ENCODE results near the gene TMEM63B.
"Not testable (repeated sequence)": the region's sequence is repeated elsewhere in the genome, so short reads cannot be mapped to it uniquely, and the experiment has no call there.

The TMEM63B gene

DNA sequence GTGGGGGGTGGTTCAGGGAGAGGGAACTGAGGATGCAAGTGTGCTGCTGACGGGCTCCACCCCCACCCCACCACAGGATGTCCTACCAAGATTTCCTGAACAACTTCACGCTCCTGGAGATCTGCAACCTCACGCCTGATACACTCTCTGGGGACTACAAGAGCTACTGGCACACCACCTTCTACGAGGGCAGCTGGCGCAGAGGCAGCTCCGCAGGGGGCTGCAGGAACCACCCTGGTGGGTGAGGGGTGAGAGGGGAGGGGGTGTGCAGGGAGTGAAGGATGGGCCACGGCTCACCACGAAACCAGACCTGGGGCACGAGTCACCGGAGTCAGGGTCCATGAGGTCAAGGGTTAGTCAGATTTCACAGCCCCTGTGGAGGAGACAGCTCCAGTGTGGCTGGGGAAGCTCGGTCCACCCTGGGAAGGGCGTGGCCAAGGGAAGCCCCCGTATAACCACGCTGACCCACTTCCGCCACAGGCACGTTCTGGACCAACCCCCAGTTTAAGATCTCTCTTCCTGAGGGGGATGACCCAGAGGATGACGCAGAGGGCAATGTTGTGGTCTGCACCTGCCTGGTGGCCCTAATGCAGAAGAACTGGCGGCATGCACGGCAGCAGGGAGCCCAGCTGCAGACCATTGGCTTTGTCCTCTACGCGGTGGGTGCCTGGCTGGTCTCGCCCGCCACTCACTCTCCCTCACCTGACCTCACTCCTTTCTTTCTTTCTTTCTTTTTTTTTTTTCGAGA lies 49.6 kb downstream of the TMEM63B start:
- no peak overlapping the region for H3K9ac ChIP-seq (ENCODE audit: low read depth, low read length)

GRCh38 chr6:44177691-44178423 lies 50.5 kb downstream of the TMEM63B start:
- Histone ChIP-seq H3K36me3 (ENCODE audit: control insufficient read depth, insufficient read depth, low read length) (no peaks in the 10 kb centered on the region), H3K4me1 (ENCODE audit: control insufficient read depth, insufficient read depth, low read length) (no peaks in the 10 kb centered on the region), H3K9me3 (ENCODE audit: control insufficient read depth, insufficient read depth, low read length) (no peaks in the 10 kb centered on the region), H3K4me3 (ENCODE audit: low read depth, low read length) (no peak overlapping the region), H3K27me3 (ENCODE audit: control insufficient read depth, insufficient read depth, low read length) (no peaks in the 10 kb centered on the region), H3K27ac (ENCODE audit: low read depth, low read length) (no peak overlapping the region), H3K9ac (ENCODE audit: low read depth, low read length) (no peak overlapping the region)

More for the DNA sequence above, 49.6 kb downstream of the TMEM63B start:
- H3K4me1 ChIP-seq (ENCODE audit: control insufficient read depth, insufficient read depth, low read length), result no peaks in the 10 kb centered on the region
- no peaks in the 10 kb centered on the region for H3K27me3 ChIP-seq (ENCODE audit: control insufficient read depth, insufficient read depth, low read length)
- no peak overlapping the region for H3K27ac ChIP-seq (ENCODE audit: low read depth, low read length)
- H3K9me3 ChIP-seq (ENCODE audit: control insufficient read depth, insufficient read depth, low read length), result no peaks in the 10 kb centered on the region
- H3K4me3 ChIP-seq (ENCODE audit: low read depth, low read length), result no peak overlapping the region
- no peaks in the 10 kb centered on the region for H3K36me3 ChIP-seq (ENCODE audit: control insufficient read depth, insufficient read depth, low read length)

DNA sequence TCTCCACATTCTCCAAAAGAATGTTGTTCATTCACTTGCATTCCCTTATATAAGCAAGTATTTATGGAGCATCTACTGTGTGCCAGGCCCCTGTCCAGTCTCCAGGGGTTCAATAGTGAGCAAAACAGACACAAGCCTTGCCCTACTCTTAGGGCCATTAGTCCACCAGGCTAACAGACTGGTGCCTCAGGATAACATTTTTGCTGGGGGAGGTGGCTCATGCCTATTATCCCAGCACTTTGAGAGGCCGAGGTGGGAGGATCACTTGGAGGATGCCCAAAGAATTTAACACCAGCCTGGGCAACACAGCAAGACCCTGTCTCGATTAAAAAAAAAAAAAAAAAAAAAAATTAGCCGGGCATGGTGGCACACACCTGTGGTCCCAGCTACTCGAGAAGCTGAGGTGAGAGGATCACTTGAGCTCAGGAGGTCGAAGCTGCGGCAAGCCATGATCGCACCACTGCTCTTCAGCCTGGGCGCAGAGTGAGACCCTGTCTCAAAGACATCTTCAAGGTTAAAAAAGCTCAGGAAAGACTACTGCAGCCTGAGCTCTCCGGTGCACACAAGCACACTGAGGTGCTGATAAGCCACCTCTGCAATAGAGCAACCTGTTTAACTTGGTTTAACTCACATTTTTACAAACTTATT lies 51.2 kb downstream of the TMEM63B start:
- no peaks in the 10 kb centered on the region for H3K9me3 ChIP-seq (ENCODE audit: control insufficient read depth, insufficient read depth, low read length)
- H3K27me3 ChIP-seq (ENCODE audit: control insufficient read depth, insufficient read depth, low read length), result no peaks in the 10 kb centered on the region
- H3K9ac ChIP-seq (ENCODE audit: low read depth, low read length), result no peak overlapping the region
- no peak overlapping the region for H3K4me3 ChIP-seq (ENCODE audit: low read depth, low read length)
- H3K36me3 ChIP-seq (ENCODE audit: control insufficient read depth, insufficient read depth, low read length), result no peaks in the 10 kb centered on the region
- H3K27ac ChIP-seq (ENCODE audit: low read depth, low read length), result no peak overlapping the region
- H3K4me1 ChIP-seq (ENCODE audit: control insufficient read depth, insufficient read depth, low read length), result no peaks in the 10 kb centered on the region

DNA sequence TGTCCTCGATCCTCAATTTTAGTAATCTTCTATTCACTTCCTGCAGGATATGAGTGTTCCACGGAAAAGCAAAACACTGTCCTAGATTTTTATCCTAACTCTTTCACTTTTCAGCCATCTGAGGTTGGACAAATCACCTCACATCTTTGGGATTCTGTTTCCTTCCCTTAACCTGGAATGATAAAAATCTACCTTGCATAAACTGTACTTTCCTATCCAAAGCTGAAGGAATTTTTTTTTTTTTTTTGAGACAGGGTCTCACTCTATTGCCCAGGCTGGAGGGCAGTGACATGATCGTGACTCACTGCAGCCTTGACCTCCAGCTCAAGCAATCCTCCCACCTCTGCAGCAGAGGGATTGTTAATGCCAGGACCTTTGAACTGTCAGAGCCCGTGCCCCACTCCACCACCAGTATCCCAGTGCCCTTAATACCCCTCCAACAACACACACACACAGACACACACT lies 51.8 kb downstream of the TMEM63B start:
- H3K4me1 ChIP-seq (ENCODE audit: control insufficient read depth, insufficient read depth, low read length), result no peaks in the 10 kb centered on the region
- no peaks in the 10 kb centered on the region for H3K27me3 ChIP-seq (ENCODE audit: control insufficient read depth, insufficient read depth, low read length)
- H3K36me3 ChIP-seq (ENCODE audit: control insufficient read depth, insufficient read depth, low read length), result no peaks in the 10 kb centered on the region
- H3K27ac ChIP-seq (ENCODE audit: low read depth, low read length), result no peak overlapping the region
- no peaks in the 10 kb centered on the region for H3K9me3 ChIP-seq (ENCODE audit: control insufficient read depth, insufficient read depth, low read length)
- no peak overlapping the region for H3K9ac ChIP-seq (ENCODE audit: low read depth, low read length)
- H3K4me3 ChIP-seq (ENCODE audit: low read depth, low read length), result no peak overlapping the region

DNA sequence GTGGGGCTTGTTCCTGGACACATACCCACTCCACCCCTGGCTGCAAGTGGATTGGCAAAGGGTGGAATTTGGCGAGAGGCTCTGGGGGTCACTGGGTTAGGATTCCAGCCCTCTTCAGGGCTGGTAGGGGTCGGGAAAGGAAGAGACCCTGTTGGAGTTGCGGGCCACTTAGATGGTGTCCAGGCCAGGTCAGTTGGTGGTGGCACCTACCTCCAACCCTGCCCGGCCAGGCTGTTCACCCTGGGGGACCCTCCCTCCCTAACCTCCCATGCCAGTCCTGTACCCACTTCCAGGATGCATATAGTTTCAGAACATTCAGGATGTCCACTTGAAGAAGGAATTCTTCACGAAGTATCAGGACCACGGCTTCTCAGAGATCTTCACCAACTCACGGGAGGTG lies 52.3 kb downstream of the TMEM63B start:
- Histone ChIP-seq H3K9ac (ENCODE audit: low read depth, low read length) (no peak overlapping the region), H3K27ac (ENCODE audit: low read depth, low read length) (no peak overlapping the region), H3K36me3 (ENCODE audit: control insufficient read depth, insufficient read depth, low read length) (no peaks in the 10 kb centered on the region), H3K9me3 (ENCODE audit: control insufficient read depth, insufficient read depth, low read length) (no peaks in the 10 kb centered on the region), H3K4me1 (ENCODE audit: control insufficient read depth, insufficient read depth, low read length) (no peaks in the 10 kb centered on the region), H3K27me3 (ENCODE audit: control insufficient read depth, insufficient read depth, low read length) (no peaks in the 10 kb centered on the region), H3K4me3 (ENCODE audit: low read depth, low read length) (no peak overlapping the region)

DNA sequence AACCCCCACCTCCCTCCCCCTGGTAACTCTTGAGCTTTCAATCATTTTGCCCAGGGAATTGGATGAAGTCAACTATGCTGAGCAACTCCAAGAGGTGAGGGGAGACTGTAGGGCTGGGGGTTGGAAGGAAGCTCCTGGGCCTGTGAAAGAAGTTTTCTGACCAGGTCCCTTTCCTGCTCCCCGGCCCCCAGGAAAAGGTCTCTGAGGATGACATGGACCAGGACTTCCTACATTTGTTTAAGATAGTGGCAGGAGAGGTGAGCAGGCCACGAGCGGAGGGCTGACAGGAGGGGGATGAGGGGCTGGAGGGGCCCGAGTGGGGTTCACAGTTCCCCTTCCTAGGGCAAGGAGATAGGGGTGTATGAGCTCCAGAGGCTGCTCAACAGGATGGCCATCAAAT lies 53.1 kb downstream of the TMEM63B start:
- Histone ChIP-seq H3K4me3 (ENCODE audit: low read depth, low read length) (no peak overlapping the region), H3K9ac (ENCODE audit: low read depth, low read length) (no peak overlapping the region), H3K36me3 (ENCODE audit: control insufficient read depth, insufficient read depth, low read length) (no peaks in the 10 kb centered on the region), H3K4me1 (ENCODE audit: control insufficient read depth, insufficient read depth, low read length) (no peaks in the 10 kb centered on the region), H3K27ac (ENCODE audit: low read depth, low read length) (no peak overlapping the region), H3K27me3 (ENCODE audit: control insufficient read depth, insufficient read depth, low read length) (no peaks in the 10 kb centered on the region), H3K9me3 (ENCODE audit: control insufficient read depth, insufficient read depth, low read length) (no peaks in the 10 kb centered on the region)

GRCh38 chr6:44180886-44181285 lies 53.5 kb downstream of the TMEM63B start:
- H3K4me3 ChIP-seq (ENCODE audit: low read depth, low read length), result no peak overlapping the region
- H3K9ac ChIP-seq (ENCODE audit: low read depth, low read length), result no peak overlapping the region
- no peaks in the 10 kb centered on the region for H3K9me3 ChIP-seq (ENCODE audit: control insufficient read depth, insufficient read depth, low read length)
- no peaks in the 10 kb centered on the region for H3K27me3 ChIP-seq (ENCODE audit: control insufficient read depth, insufficient read depth, low read length)
- no peaks in the 10 kb centered on the region for H3K36me3 ChIP-seq (ENCODE audit: control insufficient read depth, insufficient read depth, low read length)
- peaks cover under 1% of the 10 kb centered on the region for H3K4me1 ChIP-seq (ENCODE audit: control insufficient read depth, insufficient read depth, low read length)
- no peak overlapping the region for H3K27ac ChIP-seq (ENCODE audit: low read depth, low read length)

GRCh38 chr6:44181784-44182183 lies 54.4 kb downstream of the TMEM63B start:
- H3K9ac ChIP-seq (ENCODE audit: low read depth, low read length); H3K4me3 ChIP-seq (ENCODE audit: low read depth, low read length); H3K36me3 ChIP-seq (ENCODE audit: control insufficient read depth, insufficient read depth, low read length); H3K27ac ChIP-seq (ENCODE audit: low read depth, low read length); H3K9me3 ChIP-seq (ENCODE audit: control insufficient read depth, insufficient read depth, low read length); H3K27me3 ChIP-seq (ENCODE audit: control insufficient read depth, insufficient read depth, low read length); H3K4me1 ChIP-seq (ENCODE audit: control insufficient read depth, insufficient read depth, low read length): not testable (repeated sequence)

DNA sequence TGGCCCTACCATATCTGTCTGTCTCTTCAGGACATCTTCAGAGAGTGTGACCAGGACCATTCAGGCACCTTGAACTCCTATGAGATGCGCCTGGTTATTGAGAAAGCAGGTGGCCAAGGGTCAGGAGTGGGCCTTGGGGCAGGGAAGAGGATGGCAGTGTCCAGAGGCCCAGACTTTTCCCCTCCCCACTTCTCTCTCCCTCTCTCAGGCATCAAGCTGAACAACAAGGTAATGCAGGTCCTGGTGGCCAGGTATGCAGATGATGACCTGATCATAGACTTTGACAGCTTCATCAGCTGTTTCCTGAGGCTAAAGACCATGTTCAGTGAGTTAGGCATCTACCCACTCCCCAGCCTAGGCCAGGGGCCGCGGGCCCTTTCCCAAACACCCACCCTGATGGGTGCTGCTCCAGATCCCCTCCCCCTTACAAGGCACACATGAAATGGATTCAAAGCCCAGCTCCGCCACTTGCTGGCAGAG lies 55.6 kb downstream of the TMEM63B start:
- peaks cover 6% of the 10 kb centered on the region for H3K4me1 ChIP-seq (ENCODE audit: control insufficient read depth, insufficient read depth, low read length)
- H3K4me3 ChIP-seq (ENCODE audit: low read depth, low read length), result no peak overlapping the region
- no peaks in the 10 kb centered on the region for H3K27me3 ChIP-seq (ENCODE audit: control insufficient read depth, insufficient read depth, low read length)
- H3K9me3 ChIP-seq (ENCODE audit: control insufficient read depth, insufficient read depth, low read length), result no peaks in the 10 kb centered on the region
- no peak overlapping the region for H3K27ac ChIP-seq (ENCODE audit: low read depth, low read length)
- H3K9ac ChIP-seq (ENCODE audit: low read depth, low read length), result no peak overlapping the region
- H3K36me3 ChIP-seq (ENCODE audit: control insufficient read depth, insufficient read depth, low read length), result no peaks in the 10 kb centered on the region

- no peaks in the 10 kb centered on the region for H3K27me3 ChIP-seq (ENCODE audit: control insufficient read depth, insufficient read depth, low read length)
- H3K9ac ChIP-seq (ENCODE audit: low read depth, low read length), result no peak overlapping the region
- H3K36me3 ChIP-seq (ENCODE audit: control insufficient read depth, insufficient read depth, low read length), result no peaks in the 10 kb centered on the region
- no peak overlapping the region for H3K4me3 ChIP-seq (ENCODE audit: low read depth, low read length)
- peaks cover 6% of the 10 kb centered on the region for H3K4me1 ChIP-seq (ENCODE audit: control insufficient read depth, insufficient read depth, low read length)
- no peak overlapping the region for H3K27ac ChIP-seq (ENCODE audit: low read depth, low read length)
- H3K9me3 ChIP-seq (ENCODE audit: control insufficient read depth, insufficient read depth, low read length), result no peaks in the 10 kb centered on the region
Observed at GRCh38 chr6:44183783-44184182, 56.4 kb downstream of the TMEM63B start.

DNA sequence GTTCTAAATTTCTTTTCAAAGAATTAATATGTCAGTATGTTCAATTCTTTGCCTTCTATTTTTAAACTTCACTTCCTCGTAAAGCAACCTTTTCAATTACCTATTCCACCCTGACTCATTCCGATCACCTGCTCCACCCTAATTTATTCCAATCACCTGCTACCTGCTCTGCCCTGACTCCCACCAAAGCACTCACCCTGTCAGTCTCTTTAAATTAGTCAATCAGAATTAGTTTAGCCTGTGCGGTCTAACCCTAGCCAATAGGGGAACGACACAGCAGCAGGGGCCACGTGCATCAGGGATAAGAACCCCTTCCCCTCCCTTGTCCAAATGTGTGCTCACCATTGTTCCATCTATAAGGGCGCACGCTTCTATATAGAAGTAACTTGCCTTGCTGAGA lies 58.0 kb downstream of the TMEM63B start:
- not testable (repeated sequence) for H3K27me3 ChIP-seq (ENCODE audit: control insufficient read depth, insufficient read depth, low read length); H3K36me3 ChIP-seq (ENCODE audit: control insufficient read depth, insufficient read depth, low read length); H3K4me1 ChIP-seq (ENCODE audit: control insufficient read depth, insufficient read depth, low read length); H3K9ac ChIP-seq (ENCODE audit: low read depth, low read length); H3K27ac ChIP-seq (ENCODE audit: low read depth, low read length); H3K4me3 ChIP-seq (ENCODE audit: low read depth, low read length); H3K9me3 ChIP-seq (ENCODE audit: control insufficient read depth, insufficient read depth, low read length)
